Keratinocyte (primary cell): ENCODE data around the gene SYVN1. TPM values are rescaled to one million over a fixed set of nuclear protein-coding genes. Genes with fewer than 3 reads are reported as not detected.

ENCODE experiments used
- DNase-seq: peaks from one replicate; pipeline ENCODE4 v3.0.0-alpha.2; 2011; ENCODE audit warnings: low read depth, missing footprints, low spot score
- FAIRE-seq: peaks from 2 replicates; lab custom pipeline; 2011; peaks lifted over from hg19 to GRCh38; lab: Jason Lieb, UNC
- H2AFZ ChIP-seq: 2 replicates; pipeline ENCODE4 v1.6.0; 2012; ENCODE audit warnings: low read length, control low read depth, inconsistent platforms; ENCODE audit not compliant: control insufficient read depth
- H3K27ac ChIP-seq: 2 replicates; pipeline ENCODE4 v1.5.1; 2011; ENCODE audit warnings: low read length; ENCODE audit not compliant: control insufficient read depth, insufficient read depth
- H3K27me3 ChIP-seq: 3 replicates; pipeline ENCODE4 v1.6.0; 2011; ENCODE audit warnings: low read length; ENCODE audit not compliant: control insufficient read depth, insufficient read depth; ENCODE audit errors: extremely low read depth
- H3K36me3 ChIP-seq, 2 experiments: 2 replicates in 1 of 2; 3 replicates in 1 of 2; pipeline ENCODE4 v1.5.1; 2011; ENCODE audit warnings: low read length in 2 of 2, mild to moderate bottlenecking in 1 of 2; ENCODE audit not compliant: control insufficient read depth in 2 of 2, insufficient read depth in 2 of 2; ENCODE audit errors: extremely low read depth in 1 of 2
- H3K4me1 ChIP-seq: 3 replicates; pipeline ENCODE4 v1.5.1; 2011; ENCODE audit warnings: low read length; ENCODE audit not compliant: control insufficient read depth, insufficient read depth; ENCODE audit errors: extremely low read depth
- H3K4me2 ChIP-seq: 3 replicates; pipeline ENCODE4 v1.6.0; 2011; ENCODE audit warnings: low read depth, low read length; ENCODE audit not compliant: control insufficient read depth, insufficient read depth; ENCODE audit errors: extremely low read depth
- H3K4me3 ChIP-seq, 3 experiments: fragments of 200-600 bp in 1 of 3; sonication (generic) in 1 of 3; 2 replicates in 2 of 3; 3 replicates in 1 of 3; pipeline ENCODE4 v1.5.1; 2011 to 2016; ENCODE audit warnings: low read length in 3 of 3, mild to moderate bottlenecking in 3 of 3, control low read depth in 2 of 3, inconsistent platforms in 1 of 3, low read depth in 1 of 3, mixed read lengths in 1 of 3, mixed run types in 1 of 3, moderate library complexity in 1 of 3; ENCODE audit not compliant: control insufficient read depth in 2 of 3, insufficient read depth in 2 of 3; ENCODE audit errors: extremely low read depth in 1 of 3
- H3K79me2 ChIP-seq: 2 replicates; pipeline ENCODE4 v1.6.0; 2012; ENCODE audit warnings: low read length; ENCODE audit not compliant: control insufficient read depth, insufficient read depth
- H3K9ac ChIP-seq: 3 replicates; pipeline ENCODE4 v1.6.0; 2011; ENCODE audit warnings: low read length; ENCODE audit not compliant: control insufficient read depth, insufficient read depth; ENCODE audit errors: extremely low read depth
- H3K9me1 ChIP-seq: 3 replicates; pipeline ENCODE4 v1.6.0; 2011; ENCODE audit warnings: low read length; ENCODE audit not compliant: control insufficient read depth, insufficient read depth; ENCODE audit errors: extremely low read depth
- H3K9me3 ChIP-seq: 2 replicates; pipeline ENCODE4 v1.5.1; 2012; ENCODE audit warnings: low read depth, low read length; ENCODE audit not compliant: control insufficient read depth
- H4K20me1 ChIP-seq: 3 replicates; pipeline ENCODE4 v1.6.0; 2011; ENCODE audit warnings: low read length; ENCODE audit not compliant: control insufficient read depth, insufficient read depth; ENCODE audit errors: extremely low read depth
- CTCF ChIP-seq, 3 experiments: IDR thresholded peaks in 1 of 3; conservative IDR thresholded peaks in 1 of 3; optimal IDR thresholded peaks in 1 of 3; 2 replicates in 2 of 3; 3 replicates in 1 of 3; pipeline versions ENCODE3 to v1.5.1; 2011; ENCODE audit warnings: low read length in 3 of 3, mild to moderate bottlenecking in 3 of 3, moderate library complexity in 2 of 3, control low read depth in 1 of 3, inconsistent platforms in 1 of 3; ENCODE audit not compliant: insufficient read depth in 2 of 3; ENCODE audit errors: extremely low read depth in 1 of 3
- EZH2 ChIP-seq: IDR thresholded peaks from one replicate; pipeline ENCODE4 v1.6.1; 2012; ENCODE audit warnings: inconsistent platforms, mild to moderate bottlenecking, low read length, moderate library complexity
- dilution Hi-C: fragments of 300-500 bp; cut with MboI; formaldehyde crosslinking; loops from one replicate; pipeline ENCODE4 v1.7.0; 2020; ENCODE audit warnings: low sequenced_read_pairs; ENCODE audit not compliant: extremely low pct_ligation_motif_present
- polyA plus RNA-seq, 5 experiments: library from polyadenylated mRNA; depleted of rRNA in 3 of 5; stranded (reverse) in 3 of 5; stranded (forward) in 1 of 5; unstranded in 1 of 5; fragments of >200 nt; gene quantifications; 1 replicate in 1 of 5; 2 replicates in 3 of 5; 3 replicates in 1 of 5; pipeline versions ENCODE4 v1.2.1 to v1.2.3, GENCODE V29; 2011 to 2012; ENCODE audit warnings: missing spikeins in 2 of 5, low read depth in 1 of 5, low replicate concordance in 1 of 5
- small RNA-seq, 3 experiments: library from RNA; depleted of rRNA; stranded (forward); fragments of <200 nt; gene quantifications; one replicate each; pipeline ENCODE3, GENCODE V24; 2012; ENCODE audit warnings: low read depth in 3 of 3, low replicate concordance in 1 of 3; ENCODE audit not compliant: insufficient read length in 3 of 3

Gene SYVN1
- polyA plus RNA-seq, 1 donor (not counting 4 experiments of a cell fraction or from before 2014, with no cell fraction given): 10.8 TPM

GRCh38 chr11:65078151-65078550, 56.2 kb downstream of the SYVN1 start:
- Histone ChIP-seq H2AFZ (peak overlapping the region; percentile 41), H3K9me3 (no peaks in the 10 kb centered on the region), H3K9ac (no peak overlapping the region), H3K79me2 (peaks cover 39% of the 10 kb centered on the region), H3K36me3 (peaks cover 0 to 31% of the 10 kb centered on the region in 2 experiments), H3K4me1 (peaks cover 20% of the 10 kb centered on the region), H3K27ac (no peak overlapping the region), H3K27me3 (no peaks in the 10 kb centered on the region), H3K4me3 (no peak overlapping the region), H3K4me2 (no peak overlapping the region), H3K9me1 (peaks cover 3% of the 10 kb centered on the region), H4K20me1 (no peaks in the 10 kb centered on the region)
- DNase-seq (no peak), FAIRE-seq (no peak)
- dilution Hi-C loops: no loop called here
- TF ChIP-seq CTCF (optimal IDR thresholded peaks at IDR 0.05 in 1 of 3, IDR thresholded peaks at IDR 0.05 in 1 of 3, conservative IDR thresholded peaks at IDR 0.05 in 1 of 3; ENCODE audit: extremely low read depth in 1 of 3, insufficient read depth in 2 of 3, low read length in 3 of 3) (peak; percentile 83 to 86 (median 85)), EZH2 (no peak)

- H3K36me3 ChIP-seq: peaks cover 0 to 31% of the 10 kb centered on the region in 2 experiments
- FAIRE-seq (no peak), DNase-seq (no peak)
- no peak overlapping the region for H3K9ac ChIP-seq
- TF ChIP-seq EZH2 (no peak), CTCF (optimal IDR thresholded peaks at IDR 0.05 in 1 of 3, IDR thresholded peaks at IDR 0.05 in 1 of 3, conservative IDR thresholded peaks at IDR 0.05 in 1 of 3; ENCODE audit: extremely low read depth in 1 of 3, insufficient read depth in 2 of 3, low read length in 3 of 3) (no peak)
- dilution Hi-C loops: no loop called here
- no peaks in the 10 kb centered on the region for H3K27me3 ChIP-seq
- no peaks in the 10 kb centered on the region for H4K20me1 ChIP-seq
- no peaks in the 10 kb centered on the region for H3K9me3 ChIP-seq
- H3K4me3 ChIP-seq: no peak overlapping the region
- no peak overlapping the region for H3K4me2 ChIP-seq
- peaks cover 14% of the 10 kb centered on the region for H3K4me1 ChIP-seq
- no peak overlapping the region for H2AFZ ChIP-seq
- peaks cover 32% of the 10 kb centered on the region for H3K79me2 ChIP-seq
- H3K9me1 ChIP-seq: peaks cover 3% of the 10 kb centered on the region
- H3K27ac ChIP-seq: no peak overlapping the region
These were observed 56.9 kb downstream of the SYVN1 start for GRCh38 chr11:65077451-65077850.

Small RNAs within 50 kb of the gene (small RNA-seq; reads per million reads assigned to genes)
- gene HIGD1AP10: 0 reads per million in 3 experiments
- 0 reads per million in 3 experiments for gene PDCL2P2
- 0 to 2.5 (median 0.47) reads per million in 3 experiments for gene RNU2-23P

Other genes starting within 250 kb of the SYVN1 start
- 2.4 to 5.7 TPM (median 4.5 TPM) in 3 replicates for gene ATG2A, start 217.3 kb downstream of the SYVN1 start, polyA plus RNA-seq
- 13.7 to 20.6 TPM (median 16.4 TPM) in 3 replicates for gene PPP2R5B, start 209.8 kb downstream of the SYVN1 start, polyA plus RNA-seq
- gene GPHA2, start 198.6 kb downstream of the SYVN1 start, polyA plus RNA-seq: 0.08 TPM in 1 of 3 replicates, not detected in the others
- 0.09 TPM in 1 of 3 replicates, not detected in the others for gene MAJIN, start 162.4 kb downstream of the SYVN1 start, polyA plus RNA-seq
- 0.09 to 0.10 TPM (median 0.10 TPM) in 3 replicates for gene BATF2, start 137.5 kb downstream of the SYVN1 start, polyA plus RNA-seq
- gene ARL2, start 120.4 kb downstream of the SYVN1 start, polyA plus RNA-seq: 77.8 to 89.0 TPM (median 77.8 TPM) in 3 replicates
- gene SNX15, start 107.1 kb downstream of the SYVN1 start, polyA plus RNA-seq: 1.8 to 11.2 TPM (median 8.3 TPM) in 3 replicates
- gene SAC3D1, start 93.3 kb downstream of the SYVN1 start, polyA plus RNA-seq: 4.9 to 7.3 TPM (median 5.8 TPM) in 3 replicates
- 1.9 to 3.2 TPM (median 2.3 TPM) in 3 replicates for gene NAALADL1, start 76.0 kb downstream of the SYVN1 start, polyA plus RNA-seq
- gene CDCA5, start 50.5 kb downstream of the SYVN1 start, polyA plus RNA-seq: 1.9 to 10.4 TPM (median 8.0 TPM) in 3 replicates
- 15.0 to 28.3 TPM (median 18.6 TPM) in 3 replicates for gene ZFPL1, start 50.3 kb downstream of the SYVN1 start, polyA plus RNA-seq
- 28.8 to 64.0 TPM (median 43.1 TPM) in 3 replicates for gene VPS51, start 38.3 kb downstream of the SYVN1 start, polyA plus RNA-seq
- 9.7 to 12.6 TPM (median 10.7 TPM) in 3 replicates for gene TM7SF2, start 22.6 kb downstream of the SYVN1 start, polyA plus RNA-seq
- 2.6 to 6.6 TPM (median 3.4 TPM) in 3 replicates for gene ZNHIT2, start 16.8 kb downstream of the SYVN1 start, polyA plus RNA-seq
- gene FAU, start 12.4 kb downstream of the SYVN1 start, polyA plus RNA-seq: 328 to 452 TPM (median 425 TPM) in 3 replicates
- gene MRPL49, start 12.2 kb downstream of the SYVN1 start, polyA plus RNA-seq: 46.3 to 67.7 TPM (median 49.6 TPM) in 3 replicates
- not detected in 3 replicates for gene SPDYC, start 35.7 kb upstream of the SYVN1 start, polyA plus RNA-seq
- 250 to 300 TPM (median 284 TPM) in 3 replicates for gene CAPN1, start 47.4 kb upstream of the SYVN1 start, polyA plus RNA-seq
- gene POLA2, start 127.4 kb upstream of the SYVN1 start, polyA plus RNA-seq: 13.8 to 21.5 TPM (median 20.9 TPM) in 3 replicates
- 3.6 to 18.7 TPM (median 6.1 TPM) in 3 replicates for gene CDC42EP2, start 180.3 kb upstream of the SYVN1 start, polyA plus RNA-seq
- gene DPF2, start 199.3 kb upstream of the SYVN1 start, polyA plus RNA-seq: 14.5 to 43.9 TPM (median 16.8 TPM) in 3 replicates
- gene TIGD3, start 220.2 kb upstream of the SYVN1 start, polyA plus RNA-seq: 0.04 to 0.05 TPM in 2 of 3 replicates, not detected in the other
- 0.20 to 0.46 TPM (median 0.25 TPM) in 3 replicates for gene SLC25A45, start 248.1 kb upstream of the SYVN1 start, polyA plus RNA-seq